Heart left ventricle (tissue), 13 donors: ENCODE results near the gene ATP13A1.

ENCODE experiments used
- CTCF ChIP-seq, 12 donors: fragments of 200-600 bp; sonication (generic) in 4 of 12; IDR thresholded peaks; one replicate each; pipeline versions ENCODE4 v1.5.0 to v1.8.0; 2018 to 2022; ENCODE audit warnings: antibody characterized with exemption in 12 of 12, mild to moderate bottlenecking in 5 of 12
- POLR2A ChIP-seq, 2 donors: fragments of 450-650 bp; IDR thresholded peaks; one replicate each; pipeline ENCODE4 v1.6.1; 2017; ENCODE audit warnings: antibody characterized with exemption in 2 of 2, mild to moderate bottlenecking in 2 of 2, moderate library complexity in 2 of 2
- donor health status: ischemic (EF 13 %, LVEDD 7.1; RV severe dilation, severe dysfunction).
- donor health status: DM: no; HTN: yes; CAD: no.
- donor health status: DM: no; HTN: no; CAD: no.
- donor health status: ischemic (EF 25% LVEDD 6.9; RV normal size, moderate dysfunction).
- donor health status: ischemic (EF 25% LVEDD 5.7; RV mildly dilated, moderate dysfunction).
- donor health status: ischemic (EF 35%, LVEDD 5.7; RV mildly dilated, moderate dysfunction).
- donor health status: nonischemic (EF 11% LVEDD 7.7; RV severe dilation, severe dysfunction).
- donor health status: DM: yes; HTN: yes; CAD: no.
- donor health status: PGD.
- donor health status: ischemic (EF 29% LVEDD 5.4; RV normal size, mild dysfunction).
- donor health status: nonischemic (EF 23%, LVEDD 6.1; RV moderate dilation, normal function).

- TF ChIP-seq POLR2A (IDR thresholded peaks at IDR 0.05), result no peak
- no peak for TF ChIP-seq CTCF (IDR thresholded peaks at IDR 0.05)
Measured at GRCh38 chr19:19635313-19635702, 28.2 kb downstream of the ATP13A1 start.
